GM12872 (cell line): ENCODE results near the gene PEPD.

Source experiments
- TF ChIP-seq, protein P1 (sequence below): IDR thresholded peaks from 3 replicates; pipeline ENCODE4 v1.5.1; 2011; ENCODE audit warnings: low read depth, mild to moderate bottlenecking, low read length, moderate library complexity; ENCODE audit not compliant: insufficient read depth

Gene PEPD

GRCh38 chr19:33469171-33470039 lies 52.2 kb downstream of the PEPD start:
- TF ChIP-seq, protein P1, sequence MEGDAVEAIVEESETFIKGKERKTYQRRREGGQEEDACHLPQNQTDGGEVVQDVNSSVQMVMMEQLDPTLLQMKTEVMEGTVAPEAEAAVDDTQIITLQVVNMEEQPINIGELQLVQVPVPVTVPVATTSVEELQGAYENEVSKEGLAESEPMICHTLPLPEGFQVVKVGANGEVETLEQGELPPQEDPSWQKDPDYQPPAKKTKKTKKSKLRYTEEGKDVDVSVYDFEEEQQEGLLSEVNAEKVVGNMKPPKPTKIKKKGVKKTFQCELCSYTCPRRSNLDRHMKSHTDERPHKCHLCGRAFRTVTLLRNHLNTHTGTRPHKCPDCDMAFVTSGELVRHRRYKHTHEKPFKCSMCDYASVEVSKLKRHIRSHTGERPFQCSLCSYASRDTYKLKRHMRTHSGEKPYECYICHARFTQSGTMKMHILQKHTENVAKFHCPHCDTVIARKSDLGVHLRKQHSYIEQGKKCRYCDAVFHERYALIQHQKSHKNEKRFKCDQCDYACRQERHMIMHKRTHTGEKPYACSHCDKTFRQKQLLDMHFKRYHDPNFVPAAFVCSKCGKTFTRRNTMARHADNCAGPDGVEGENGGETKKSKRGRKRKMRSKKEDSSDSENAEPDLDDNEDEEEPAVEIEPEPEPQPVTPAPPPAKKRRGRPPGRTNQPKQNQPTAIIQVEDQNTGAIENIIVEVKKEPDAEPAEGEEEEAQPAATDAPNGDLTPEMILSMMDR, result no peak

DNA sequence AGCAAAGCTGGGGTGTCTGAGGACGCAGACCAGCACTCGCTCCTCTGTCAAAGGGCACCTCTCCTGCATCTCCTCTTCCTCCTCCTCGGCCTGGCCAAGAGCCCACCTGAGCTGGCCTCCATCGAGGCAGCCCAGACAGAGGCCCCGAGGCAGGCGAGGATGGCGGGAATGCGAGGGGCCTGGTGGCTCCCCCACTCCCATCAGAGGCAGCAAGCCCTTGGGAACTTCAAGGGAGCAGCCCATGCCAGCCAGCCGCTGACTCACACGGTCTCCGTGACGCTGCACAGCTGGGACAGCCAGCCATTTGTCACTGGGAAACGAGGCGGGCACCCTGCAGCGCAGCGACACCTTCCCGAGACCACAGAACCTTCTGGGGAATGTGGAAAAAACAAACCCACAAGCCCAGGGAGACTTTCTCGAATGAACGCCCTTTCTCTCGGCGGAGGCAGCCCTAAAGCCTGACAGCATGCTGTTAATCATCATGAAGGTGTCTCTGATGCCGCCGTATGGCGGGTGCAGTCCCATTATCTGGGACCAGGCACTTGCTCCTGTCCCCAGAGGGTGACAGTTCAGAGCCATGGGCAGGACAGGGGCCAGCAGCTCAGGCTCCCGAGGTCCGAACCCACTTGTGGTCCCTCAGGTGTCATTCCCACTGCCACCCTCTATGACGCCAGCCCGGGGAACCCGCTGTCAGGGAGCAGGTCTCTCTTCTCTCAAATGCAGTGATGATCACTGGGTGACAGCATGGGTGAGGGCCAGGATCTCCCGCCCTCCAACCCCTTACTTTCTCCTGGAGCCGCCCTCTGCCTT lies 53.0 kb downstream of the PEPD start:
- TF ChIP-seq, protein P1, result no peak

- TF ChIP-seq, protein P1, result no peak
These were observed 53.7 kb downstream of the PEPD start for GRCh38 chr19:33467851-33468250.

DNA sequence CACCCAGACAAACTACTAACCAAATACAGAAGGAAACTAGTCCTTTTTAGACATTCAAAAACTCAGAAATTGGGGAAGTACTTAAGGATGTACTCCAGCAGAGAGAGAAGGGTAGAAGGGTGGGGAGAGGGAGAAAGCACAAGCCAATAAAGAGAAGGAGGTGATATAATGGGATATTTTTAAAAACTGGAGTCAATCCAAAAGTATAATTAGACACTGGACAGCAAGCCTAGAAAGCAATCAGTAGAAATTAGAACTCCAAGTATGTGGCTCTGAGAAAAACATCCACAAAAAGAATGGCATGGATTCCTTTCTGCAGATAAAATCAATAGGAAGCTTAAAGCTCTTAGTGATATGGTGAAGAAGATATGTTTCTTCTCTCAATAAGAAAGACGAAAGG lies 55.8 kb downstream of the PEPD start:
- TF ChIP-seq, protein P1, result no peak

GRCh38 chr19:33465371-33465770 lies 56.2 kb downstream of the PEPD start:
- TF ChIP-seq, protein P1, result no peak

- TF ChIP-seq, protein P1, result no peak
These were observed 56.9 kb downstream of the PEPD start for GRCh38 chr19:33464733-33465115.

DNA sequence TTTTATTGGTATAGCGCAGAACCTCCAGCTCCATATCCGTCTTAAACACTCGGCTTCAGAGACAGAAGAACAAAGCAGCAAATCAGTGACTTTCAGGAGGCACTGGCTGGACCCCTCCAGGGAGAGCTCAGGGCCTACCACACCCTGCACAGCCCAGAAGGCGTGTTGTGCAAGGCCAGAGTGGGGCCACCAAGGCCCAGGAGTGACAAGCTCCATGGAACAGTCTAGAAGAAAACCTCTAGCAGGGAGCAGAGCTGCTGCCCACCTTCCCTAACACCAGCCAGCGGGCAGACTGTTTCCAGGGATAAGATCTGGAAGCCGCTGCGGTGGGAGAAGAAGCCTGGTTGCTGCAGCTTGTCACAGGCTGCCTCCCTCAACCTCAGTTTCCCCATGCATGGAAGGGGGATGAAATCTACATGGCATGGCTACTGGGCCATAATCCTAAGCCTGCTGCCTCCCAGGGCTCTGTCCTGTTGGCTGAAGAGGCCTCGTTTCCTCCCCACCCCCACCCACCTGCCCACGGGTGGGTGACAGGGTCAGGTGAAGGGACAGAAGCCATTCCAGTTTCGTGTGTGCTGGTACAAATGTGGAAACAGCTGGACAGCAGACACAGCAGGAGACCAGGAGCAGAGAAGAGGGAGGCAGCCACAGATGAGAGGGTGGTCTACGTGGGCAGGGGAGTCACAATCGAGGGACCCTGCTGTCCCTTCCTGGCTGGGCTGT lies 57.4 kb downstream of the PEPD start:
- TF ChIP-seq, protein P1, result no peak
